HG03565 (cell line): ENCODE data around the gene PRRT1B.

Source experiments
- ATAC-seq: cut with Tn5 transposase; IDR thresholded peaks from one replicate; pipeline ENCODE4 v1.9.1; 2021; ENCODE audit warnings: mild to moderate bottlenecking, moderate library complexity; ENCODE audit not compliant: unreplicated experiment

PRRT1B gene

DNA sequence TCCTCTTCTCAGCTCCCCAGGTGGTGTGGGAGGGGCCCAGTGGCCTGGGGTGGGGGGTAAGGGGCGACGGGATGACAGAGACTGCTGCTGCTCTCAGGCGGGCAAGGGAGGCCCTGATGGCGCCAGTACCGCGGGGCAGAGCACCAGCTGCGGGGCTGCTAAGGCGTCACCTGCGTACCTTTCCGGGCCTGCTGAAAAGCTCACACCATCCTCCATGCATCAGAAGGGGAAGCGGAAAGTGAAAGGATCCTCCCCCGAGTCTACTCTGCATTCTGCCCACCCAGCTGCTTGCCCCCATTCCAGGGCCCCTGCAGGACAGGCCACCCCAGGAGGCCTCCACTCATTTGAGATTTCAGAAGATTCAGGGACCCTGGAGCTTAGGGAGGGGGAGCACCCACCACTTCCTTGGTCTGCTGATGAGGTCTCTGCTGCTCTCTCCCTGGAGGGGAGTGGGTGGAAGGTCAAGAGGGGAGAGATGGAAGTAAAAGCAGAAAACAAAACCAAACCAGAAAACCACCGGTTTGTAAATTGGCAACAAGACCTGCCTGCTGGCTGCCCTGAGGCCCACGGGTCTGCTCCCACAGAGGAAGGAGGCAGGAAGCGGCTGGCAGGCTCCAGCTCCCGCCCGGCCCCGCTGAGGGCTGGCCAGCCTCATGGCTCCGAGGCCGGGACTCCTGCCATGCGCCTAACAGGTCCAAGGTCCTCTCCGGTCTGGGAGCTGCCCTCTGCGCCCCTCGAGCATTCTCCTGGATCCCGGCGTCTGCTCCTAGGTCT lies 33.6 kb downstream of the PRRT1B start:
- no peak for ATAC-seq

DNA sequence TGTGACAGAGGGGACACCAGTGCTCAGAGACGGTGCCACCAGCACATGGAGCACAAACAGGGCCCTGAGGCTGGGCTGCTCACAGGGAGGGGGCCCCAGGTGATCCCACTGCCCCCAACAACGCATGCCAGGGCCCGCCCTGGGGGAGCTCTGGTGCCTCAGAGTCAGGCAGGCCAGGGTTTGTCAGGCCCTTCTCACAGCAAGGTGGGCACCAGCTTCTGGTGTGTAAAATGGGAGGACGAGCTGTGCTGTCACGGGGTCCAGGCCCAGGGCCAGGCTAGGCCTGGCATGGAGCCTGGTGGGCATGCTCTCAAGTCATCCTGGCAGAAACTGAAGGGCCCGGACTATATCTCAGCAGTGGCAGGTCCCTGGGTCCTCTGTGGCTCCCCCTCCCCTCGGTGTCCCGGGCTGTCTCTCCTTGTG lies 34.5 kb downstream of the PRRT1B start:
- ATAC-seq, result no peak

DNA sequence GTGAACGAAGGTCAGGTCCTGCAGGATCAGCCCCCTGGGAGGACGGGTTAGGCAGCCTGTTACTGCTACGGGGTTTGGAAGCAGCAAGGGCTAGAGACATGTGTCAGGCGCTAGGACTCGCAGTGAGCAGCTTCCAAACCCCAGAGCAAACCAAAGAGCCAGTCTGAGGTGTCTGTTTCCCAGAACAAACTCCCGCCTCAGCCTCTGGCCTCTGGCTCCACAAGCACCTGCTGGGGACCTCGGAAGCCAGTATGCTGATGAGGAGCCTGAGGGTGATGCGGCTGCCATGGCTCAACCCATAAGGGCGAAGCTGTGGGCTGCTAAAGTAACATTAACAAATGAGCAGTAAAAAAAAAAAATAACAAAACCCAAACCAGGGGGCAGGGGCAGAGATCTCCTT lies 35.0 kb downstream of the PRRT1B start:
- ATAC-seq, result no peak

DNA sequence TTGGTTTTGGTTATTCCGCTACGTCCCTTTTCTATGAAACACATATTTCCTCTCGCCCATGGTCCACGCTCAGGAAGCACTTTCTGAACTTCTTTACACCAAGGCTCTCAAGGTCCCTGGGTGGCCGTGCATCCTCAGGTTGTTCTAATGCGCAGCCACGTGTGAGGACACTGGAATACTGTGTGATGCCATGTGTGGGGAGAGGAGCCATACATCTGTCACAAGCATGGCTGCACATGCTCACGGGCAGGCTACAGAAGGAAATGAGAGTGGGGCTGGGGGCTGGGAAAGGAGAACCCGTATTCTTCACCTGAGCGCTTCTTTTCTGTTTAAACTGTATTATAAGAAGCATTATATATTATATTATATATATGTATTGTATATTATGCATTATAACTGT lies 36.7 kb downstream of the PRRT1B start:
- no peak for ATAC-seq

DNA sequence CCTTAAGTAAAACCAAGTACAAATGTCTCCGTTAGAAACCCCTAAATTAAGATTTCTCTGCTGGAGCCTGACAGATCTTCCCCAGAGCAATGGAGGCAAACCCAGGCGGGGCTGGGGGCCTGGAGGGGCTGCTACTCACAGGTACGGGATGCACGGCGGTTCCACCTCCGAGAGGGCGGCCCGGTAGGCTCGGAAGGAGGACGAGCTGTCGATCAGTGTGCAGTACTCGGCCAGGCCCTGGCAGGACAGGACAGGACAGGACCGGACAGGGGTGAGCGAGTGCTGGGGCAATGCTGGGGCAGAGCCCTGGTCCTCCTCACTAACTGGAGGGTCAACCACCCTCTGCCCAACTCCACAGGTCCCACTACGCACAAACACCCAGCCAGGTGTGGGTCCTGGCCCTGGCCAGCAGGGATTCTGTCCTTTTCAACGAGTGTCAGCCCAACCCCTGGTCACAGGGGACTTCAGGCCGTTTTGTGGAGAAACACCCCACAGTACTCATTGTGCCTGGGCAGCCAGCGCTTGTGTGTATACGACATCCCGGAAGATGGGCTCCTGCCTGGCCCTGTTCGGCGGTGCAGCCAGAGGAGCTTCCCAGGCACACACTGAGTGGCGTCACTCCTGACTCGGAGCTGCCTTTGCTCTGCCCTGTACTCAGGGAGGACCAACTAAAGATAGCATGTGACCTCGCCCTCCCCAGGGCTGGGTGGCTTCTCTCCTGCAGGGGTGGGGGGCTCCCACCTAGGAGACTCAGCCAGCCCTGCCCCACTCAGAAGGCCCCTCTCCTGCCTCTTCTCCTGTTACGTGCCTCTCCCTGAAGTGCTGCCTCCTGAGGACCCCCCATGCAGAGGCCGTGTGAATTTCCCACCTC lies 37.4 kb downstream of the PRRT1B start:
- ATAC-seq, result no peak

DNA sequence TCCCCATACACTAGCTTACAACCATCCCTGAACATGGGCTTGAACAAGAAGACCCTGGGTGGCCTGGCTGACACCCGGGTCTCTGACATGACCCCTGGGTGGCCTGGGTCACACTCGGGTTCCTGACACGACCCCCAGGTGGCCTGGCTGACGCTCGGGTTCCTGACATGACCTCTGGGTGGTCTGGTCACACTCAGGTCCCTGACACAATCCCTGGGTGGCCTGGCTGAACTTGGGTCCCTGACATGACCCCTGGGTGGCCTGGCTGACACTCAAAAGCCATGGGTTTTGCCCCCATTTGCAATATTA lies 38.0 kb downstream of the PRRT1B start:
- ATAC-seq, result no peak

DNA sequence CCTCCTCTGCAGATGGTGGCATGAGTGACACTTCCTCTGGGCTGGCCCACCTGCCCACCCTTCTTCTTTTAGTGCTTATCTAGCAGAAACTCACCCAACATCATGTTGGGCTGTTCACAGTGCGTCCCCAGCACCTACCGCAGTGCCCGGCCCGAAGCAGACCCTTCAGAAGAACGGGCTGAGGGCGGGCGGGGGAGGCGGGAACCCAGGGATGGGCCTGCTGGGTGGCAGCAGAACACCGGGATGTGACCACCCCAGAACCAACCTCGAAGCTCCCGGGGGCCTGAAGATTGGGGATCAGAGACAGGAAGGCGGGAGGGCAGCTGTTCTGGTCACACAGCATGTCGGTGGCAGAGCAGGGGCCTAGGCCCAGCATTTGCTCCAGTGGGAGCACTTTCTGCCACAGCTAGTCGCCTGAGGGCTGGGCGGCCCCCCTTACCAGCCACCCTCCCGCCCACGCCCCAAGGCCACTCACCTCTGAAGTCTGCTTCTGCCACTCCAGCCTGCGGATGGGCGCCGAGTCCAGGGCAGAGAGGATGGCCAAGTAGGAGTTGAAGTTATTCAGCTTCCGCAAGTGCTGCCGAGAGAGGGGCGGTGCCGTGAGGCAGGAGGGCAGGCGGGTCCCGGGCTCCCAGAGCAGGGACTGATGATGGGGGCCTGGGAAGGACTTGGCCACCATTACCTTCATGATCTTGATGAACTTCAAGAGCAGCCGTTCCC lies 38.7 kb downstream of the PRRT1B start:
- no peak for ATAC-seq

DNA sequence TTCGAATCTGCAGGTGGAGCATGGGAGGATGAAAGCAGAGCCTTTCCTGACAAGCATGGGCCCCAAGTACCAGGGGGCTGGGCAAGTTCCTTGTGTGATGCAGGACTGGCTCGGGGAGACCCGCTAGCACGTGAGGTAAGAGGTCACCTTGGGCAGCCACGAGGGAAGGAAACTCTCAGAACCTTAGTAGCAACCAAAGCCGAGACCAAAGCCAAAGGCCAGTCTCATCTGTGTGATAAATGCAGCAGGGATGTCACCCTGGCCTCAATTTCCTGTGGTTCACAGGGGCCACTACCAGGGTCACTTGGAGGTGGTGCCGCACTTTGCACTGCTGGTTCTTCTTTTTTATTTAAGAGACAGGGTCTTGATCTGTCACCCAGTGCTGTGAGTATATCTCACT lies 39.5 kb downstream of the PRRT1B start:
- ATAC-seq, result no peak

DNA sequence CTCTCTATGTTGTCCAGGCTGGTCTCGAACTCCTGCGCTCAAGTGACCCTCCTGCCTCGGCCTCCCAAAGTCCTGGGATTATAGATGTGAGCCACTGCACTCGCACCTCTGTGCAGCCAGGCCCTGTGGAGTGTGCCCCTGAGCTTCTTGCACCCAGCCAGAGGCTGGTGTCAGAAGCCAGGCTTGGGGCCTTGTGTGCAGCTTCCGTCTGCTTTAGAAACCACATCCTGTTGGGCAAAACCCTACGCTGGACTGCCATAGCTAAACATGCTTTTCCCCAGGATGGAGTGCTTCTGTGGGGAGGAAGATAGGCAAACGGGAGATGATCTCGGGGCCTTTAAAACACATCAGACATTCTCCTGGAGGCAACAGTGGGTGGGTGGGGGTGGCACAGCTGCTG lies 40.1 kb downstream of the PRRT1B start:
- ATAC-seq, result no peak

DNA sequence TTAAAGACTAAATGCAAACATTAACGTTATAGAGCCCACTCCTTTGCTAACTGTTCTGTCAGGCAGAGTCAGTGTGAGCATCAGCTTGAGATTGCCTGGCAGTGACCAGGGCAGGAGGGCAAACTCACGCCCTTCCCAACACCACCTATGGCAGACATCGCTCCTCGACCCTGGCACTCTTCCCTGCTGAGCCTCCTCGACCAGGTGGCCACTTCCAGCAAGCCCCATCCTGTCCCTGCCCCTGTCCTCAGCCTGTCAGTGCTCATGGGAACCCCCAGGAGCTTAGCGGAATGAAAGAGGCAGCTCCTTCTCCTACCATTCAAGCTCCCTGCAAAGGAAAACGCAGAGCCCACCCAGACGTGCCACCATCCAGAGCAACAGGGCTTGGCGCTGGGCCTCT lies 42.0 kb downstream of the PRRT1B start:
- ATAC-seq, result no peak

DNA sequence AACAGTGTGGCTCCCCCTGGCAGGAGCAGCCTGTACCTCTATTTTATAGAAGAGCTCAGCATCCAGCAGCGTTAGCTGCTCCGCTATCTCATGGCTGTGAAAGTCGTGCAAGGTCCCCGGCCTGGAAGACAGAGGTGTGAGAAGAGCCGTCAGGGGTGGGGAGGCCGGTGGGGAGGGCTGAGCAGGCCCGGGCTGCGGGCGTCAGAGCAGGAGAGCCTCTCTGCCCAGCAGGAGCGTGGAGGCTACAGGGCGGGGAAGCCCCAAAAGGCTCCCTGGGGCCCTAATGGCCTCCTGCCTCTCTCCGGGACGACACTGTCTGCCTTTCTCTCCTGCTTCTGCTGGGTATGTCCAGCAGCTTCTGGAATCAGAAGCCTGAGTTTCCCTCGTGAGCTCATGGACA lies 42.6 kb downstream of the PRRT1B start:
- no peak for ATAC-seq

DNA sequence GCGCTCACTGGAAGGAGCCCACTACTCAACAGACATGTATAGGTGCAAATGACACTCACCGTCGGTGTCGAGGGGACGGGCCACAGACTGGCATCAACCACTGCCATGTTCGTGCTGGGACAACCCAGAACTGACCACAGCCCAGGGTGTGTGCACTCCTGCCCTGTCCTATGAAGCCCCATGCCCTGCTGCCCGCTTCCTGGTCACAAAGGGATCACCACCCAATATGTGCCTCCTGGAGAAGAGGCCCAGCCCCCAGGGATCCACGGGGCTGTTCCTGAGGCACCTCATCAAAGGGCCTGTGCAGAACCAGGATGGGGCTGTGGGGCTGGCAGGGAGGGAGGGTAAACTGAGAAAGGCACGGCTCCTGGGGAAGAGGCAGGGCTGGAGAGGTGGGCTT lies 43.1 kb downstream of the PRRT1B start:
- no peak for ATAC-seq

DNA sequence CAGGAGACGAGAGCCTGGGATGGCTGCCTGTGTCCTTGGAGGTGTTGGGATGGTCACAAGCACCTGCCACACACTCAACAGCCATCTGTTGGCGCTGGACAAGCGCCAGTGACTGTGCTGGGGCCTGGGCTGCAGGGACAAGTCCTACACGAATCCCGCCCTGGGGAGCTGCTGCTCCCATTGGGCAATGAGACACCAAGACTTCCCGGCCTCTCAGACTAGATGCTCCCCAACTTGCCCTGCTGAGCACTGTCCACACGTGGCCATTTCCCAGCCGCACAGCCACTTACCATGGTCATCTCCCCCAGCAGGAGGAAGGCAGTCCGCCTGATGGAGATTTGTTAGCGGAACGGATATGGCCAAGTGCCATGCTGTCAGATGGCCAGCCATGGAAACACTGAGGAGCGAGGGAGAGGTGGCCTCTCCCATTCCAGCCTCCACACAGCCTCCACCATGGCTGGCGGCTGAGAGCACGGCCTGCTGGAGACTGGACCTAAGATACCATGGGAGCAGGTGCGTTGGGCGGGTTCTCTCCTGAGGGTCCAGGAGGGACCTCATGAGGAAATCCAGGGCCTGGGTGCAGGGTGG lies 43.9 kb downstream of the PRRT1B start:
- ATAC-seq, result no peak

DNA sequence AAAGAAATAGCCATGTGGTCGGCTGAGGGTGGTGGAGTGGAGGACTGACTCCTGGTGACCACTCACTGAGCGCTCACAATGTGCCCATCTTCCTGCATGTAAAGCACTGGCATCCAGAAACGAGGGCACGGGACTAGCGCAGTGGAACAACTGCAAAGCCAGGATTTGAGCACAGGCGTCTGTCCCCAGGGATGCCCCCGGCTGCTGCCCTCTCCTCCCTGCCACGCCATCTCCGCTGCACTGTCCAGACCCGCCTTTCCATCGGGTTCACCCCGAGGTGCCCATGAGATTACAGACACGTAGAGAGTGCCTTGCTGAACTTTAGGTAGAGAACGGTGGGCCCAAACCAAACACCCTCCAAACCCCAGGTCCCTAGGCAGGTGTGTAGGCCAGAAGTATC lies 44.7 kb downstream of the PRRT1B start:
- no peak for ATAC-seq

DNA sequence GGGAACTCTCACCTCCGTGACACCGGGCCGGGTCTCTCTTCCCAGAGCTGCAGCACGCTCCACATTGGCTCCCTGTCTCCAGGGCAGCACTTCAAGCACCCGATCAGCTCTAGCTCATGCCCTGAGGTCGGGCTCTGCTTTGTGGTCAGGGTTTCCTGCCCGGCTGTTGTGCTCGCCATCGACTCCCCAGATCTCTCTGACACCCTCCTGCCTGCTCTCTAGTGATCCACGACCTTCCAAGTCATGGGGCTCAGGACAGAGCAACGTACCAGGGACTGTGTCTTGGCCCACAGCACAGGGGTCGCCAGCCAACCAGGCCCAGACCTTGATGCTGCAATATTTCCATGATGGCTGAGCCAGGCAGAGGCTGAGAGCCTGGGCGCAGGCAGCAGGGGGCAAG lies 45.1 kb downstream of the PRRT1B start:
- ATAC-seq, result no peak

DNA sequence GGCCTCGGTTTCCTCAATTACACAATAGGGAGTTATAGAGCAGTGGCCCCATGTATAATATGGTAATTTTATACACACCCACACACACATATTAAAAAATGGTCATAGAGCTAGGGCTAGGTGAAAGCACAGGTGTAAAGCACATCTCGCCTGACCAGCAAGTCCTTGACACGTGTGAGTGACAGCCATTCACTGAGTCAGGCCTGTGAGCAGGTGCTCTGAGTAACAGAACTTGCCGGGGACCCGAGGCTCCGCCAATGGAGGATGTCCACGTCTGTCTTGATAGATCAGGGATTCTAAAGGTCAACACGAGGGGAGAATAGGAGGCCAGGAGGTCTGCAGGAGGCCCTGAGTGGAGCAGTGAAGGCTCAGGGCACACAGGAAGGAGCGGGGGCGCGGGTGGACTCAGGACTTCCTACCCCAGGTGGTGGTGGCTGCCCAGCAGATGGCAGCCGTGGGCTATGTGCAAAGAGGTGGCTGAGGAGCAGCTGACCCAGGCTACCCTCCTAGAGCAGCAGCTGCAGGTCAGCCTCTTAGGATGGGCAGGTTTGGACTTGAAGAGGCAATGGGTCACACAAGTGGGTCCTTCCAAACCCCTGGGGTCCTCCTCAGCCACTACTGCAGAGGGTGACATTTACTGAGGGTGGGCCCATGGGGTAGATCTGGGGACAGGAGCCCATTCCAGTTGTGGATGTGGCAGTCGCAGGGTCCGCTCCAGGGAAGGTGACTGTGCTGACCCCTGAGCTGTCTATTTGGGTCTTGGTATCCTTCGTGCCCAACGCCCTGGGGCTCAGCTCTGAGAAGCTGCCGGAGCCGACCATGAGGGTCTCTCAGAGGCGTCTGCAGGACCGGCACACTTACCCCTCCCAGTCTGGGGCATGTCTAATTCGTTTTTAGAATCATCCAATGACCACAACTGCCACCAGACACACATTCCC lies 45.9 kb downstream of the PRRT1B start:
- ATAC-seq, result no peak

DNA sequence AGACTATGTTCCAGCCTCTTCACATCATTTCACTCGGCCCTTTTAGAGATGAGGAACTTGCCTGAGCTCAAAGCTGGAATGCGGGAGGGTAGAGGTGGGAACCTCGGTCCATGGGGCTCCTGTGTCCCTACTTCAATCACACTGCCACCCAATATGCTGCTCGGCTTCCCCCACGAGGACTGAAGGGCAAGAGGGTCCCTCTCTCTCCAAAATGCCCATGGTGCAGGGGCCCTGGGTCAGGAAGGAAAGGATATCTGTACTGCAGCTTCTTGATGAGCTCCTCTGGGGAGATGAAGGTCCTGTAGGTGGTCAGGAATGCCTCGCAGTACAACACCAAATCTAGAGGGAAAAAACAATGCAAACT lies 46.5 kb downstream of the PRRT1B start:
- ATAC-seq, result no peak

DNA sequence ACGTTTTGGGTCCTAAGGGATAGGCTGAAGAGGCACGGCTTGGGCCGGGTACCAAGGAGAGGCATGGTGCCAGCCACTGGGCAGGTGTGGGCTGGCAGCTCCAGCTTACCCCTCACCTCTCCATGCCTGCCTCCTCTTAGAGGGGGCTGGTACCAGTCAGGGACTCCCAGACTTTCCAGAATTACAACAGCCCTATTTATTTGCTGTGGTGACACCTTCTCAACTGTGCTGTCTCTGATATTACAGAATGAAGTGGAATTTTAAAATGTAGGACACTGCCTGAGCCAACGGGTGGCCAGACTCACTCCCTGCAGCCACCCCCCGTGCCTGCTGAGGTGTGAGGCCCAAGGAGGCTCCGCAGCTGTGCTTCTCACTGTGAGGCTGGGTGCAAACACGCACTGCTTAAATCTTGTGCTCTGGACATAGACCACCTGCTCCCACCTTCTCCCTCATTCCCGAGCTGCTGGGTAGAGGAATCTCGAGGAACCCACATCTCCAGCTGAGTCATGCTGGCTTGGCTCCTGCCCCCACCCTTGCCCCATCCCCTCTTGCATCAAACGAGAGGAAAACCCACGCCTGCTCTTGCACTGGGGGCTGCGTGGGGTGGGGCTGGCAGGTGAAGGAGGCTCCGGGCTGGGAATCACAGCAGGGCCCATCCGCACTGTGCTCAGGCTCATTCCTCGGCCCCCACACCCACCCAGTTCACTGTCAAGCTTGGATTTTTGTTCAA lies 47.9 kb downstream of the PRRT1B start:
- ATAC-seq, result no peak

DNA sequence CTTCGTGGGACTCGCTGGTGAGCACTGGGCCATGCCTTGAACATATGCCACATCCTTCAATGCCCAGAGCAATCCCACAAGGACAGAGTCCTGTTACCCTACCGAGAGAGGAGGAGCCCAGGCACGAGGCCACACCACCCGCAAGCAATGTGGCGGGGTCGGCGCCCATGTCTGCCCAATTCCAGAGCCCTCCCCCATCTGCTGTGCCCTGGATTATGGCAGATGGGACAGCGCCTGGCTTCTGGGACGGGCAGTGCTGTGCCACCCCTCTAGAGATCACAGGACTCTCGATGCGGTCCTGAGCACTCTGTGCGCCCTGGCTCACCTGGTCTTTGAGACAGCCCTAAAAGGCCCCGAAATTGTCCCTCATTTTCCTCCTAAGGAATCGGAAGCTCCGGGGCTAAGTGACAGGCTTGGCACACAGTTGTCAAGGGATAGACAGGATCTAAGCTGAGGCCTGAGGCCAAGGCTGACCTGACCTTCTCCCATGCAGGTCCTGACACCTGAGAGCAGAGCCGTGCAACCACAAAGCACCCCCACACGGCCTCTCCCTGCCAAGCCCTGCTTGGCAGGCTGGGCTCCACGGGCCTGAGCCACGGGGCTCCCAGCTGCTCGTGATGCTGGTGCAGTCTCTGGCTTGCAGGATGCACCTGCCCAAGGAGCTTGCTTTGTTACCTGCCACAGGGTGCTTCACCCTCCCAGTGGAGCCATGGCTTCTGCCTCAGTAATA lies 48.8 kb downstream of the PRRT1B start:
- ATAC-seq, result no peak
